H1 (cell line): Measurements from ENCODE around the gene MEMO1. TPM values are rescaled to one million over a fixed set of nuclear protein-coding genes. Genes with fewer than 3 reads are reported as not detected.

Experiments
- E2F6 ChIP-seq: IDR thresholded peaks from 2 replicates; pipeline ENCODE4 v1.6.1; 2012; ENCODE audit warnings: inconsistent platforms
- EGR1 ChIP-seq: IDR thresholded peaks from 2 replicates; pipeline ENCODE4 v1.6.1; 2011; ENCODE audit warnings: low read depth, low read length, borderline replicate concordance
- MAFK ChIP-seq: IDR thresholded peaks from 2 replicates; pipeline ENCODE4 v1.6.1; 2012; ENCODE audit warnings: low read depth, mild to moderate bottlenecking, improper control_type of control experiment, low read length
- NRF1 ChIP-seq: IDR thresholded peaks from 2 replicates; pipeline ENCODE4 v1.6.1; 2011; ENCODE audit warnings: mild to moderate bottlenecking, low read depth, low read length, improper control_type of control experiment
- TAF7 ChIP-seq: optimal IDR thresholded peaks from 2 replicates; pipeline ENCODE3; 2011; ENCODE audit warnings: low read depth, mild to moderate bottlenecking, inconsistent platforms, low read length, moderate library complexity, borderline replicate concordance
- TEAD4 ChIP-seq: IDR thresholded peaks from 2 replicates; pipeline ENCODE4 v1.6.1; 2012; ENCODE audit warnings: low read depth, low read length, inconsistent platforms, mixed read lengths
- polyA plus RNA-seq, 7 experiments: library from polyadenylated mRNA; depleted of rRNA in 3 of 7; stranded (reverse) in 5 of 7; unstranded in 2 of 7; fragments of >200 nt in 5 of 7; fragments of 200-250 nt in 2 of 7; gene quantifications; 1 replicate in 5 of 7; 2 replicates in 1 of 7; 4 replicates in 1 of 7; pipeline versions ENCODE4 v1.2.1 to v1.2.3, GENCODE V29; 2011 to 2013; ENCODE audit warnings: missing spikeins in 2 of 7, mixed read lengths in 2 of 7
- total RNA-seq: library from RNA; stranded (reverse); fragmentation: NEBNext Ultra II Directional; extraction: Animal tissue kit (Norgen Biotek cat#: 25700); gene quantifications from 2 replicates; pipeline ENCODE4 v1.2.1, GENCODE V29; 2021

MEMO1 gene
- total and polyA plus RNA-seq, 2 of the 8 experiments (the other 6 are each of a cell fraction or from before 2014, with no cell fraction given): 26.9 to 54.7 TPM

- TF ChIP-seq E2F6 (no peak), TEAD4 (no peak), NRF1 (no peak), EGR1 (no peak), MAFK (no peak), TAF7 (no peak)
Observed at GRCh38 chr2:31832363-31832762, 178.4 kb downstream of the MEMO1 start (continued).
